C4-2B (cell line): ENCODE data around the gene FBXL4.

ENCODE experiments used
- ZFX ChIP-seq: fragments of 450-650 bp; IDR thresholded peaks from 2 replicates; pipeline ENCODE4 v1.6.1; 2017
- TF ChIP-seq, protein P1 (sequence below): fragments of 450-650 bp; conservative IDR thresholded peaks from 2 replicates; pipeline ENCODE4 v1.5.1; 2017; ENCODE audit warnings: mild to moderate bottlenecking

DNA sequence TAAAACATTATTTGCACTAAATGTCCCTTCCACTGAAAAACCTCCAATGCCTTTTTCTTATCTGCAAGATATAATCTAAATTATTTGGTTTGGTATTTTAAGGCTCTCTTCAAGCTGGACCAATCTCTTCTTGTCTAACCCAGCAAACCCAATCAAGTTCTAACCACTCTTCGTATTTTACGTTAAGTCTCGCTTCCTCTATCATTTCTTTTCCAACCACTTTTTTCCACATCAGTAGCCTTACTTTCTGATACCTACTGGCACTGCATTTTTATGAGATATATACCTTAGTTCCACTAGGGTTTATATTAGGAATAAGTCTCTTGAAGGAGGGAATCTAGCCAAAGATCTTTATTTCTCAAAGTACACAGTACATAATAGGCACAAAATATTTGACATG is 19.1 kb downstream of the FBXL4 start:
- TF ChIP-seq, protein P1, sequence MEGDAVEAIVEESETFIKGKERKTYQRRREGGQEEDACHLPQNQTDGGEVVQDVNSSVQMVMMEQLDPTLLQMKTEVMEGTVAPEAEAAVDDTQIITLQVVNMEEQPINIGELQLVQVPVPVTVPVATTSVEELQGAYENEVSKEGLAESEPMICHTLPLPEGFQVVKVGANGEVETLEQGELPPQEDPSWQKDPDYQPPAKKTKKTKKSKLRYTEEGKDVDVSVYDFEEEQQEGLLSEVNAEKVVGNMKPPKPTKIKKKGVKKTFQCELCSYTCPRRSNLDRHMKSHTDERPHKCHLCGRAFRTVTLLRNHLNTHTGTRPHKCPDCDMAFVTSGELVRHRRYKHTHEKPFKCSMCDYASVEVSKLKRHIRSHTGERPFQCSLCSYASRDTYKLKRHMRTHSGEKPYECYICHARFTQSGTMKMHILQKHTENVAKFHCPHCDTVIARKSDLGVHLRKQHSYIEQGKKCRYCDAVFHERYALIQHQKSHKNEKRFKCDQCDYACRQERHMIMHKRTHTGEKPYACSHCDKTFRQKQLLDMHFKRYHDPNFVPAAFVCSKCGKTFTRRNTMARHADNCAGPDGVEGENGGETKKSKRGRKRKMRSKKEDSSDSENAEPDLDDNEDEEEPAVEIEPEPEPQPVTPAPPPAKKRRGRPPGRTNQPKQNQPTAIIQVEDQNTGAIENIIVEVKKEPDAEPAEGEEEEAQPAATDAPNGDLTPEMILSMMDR = no peak
- no peak for TF ChIP-seq ZFX
